HG03469 (cell line): ENCODE data around the gene SCYGR5.
"Not testable (repeated sequence)": the region's sequence is repeated elsewhere in the genome, so short reads cannot be mapped to it uniquely, and the experiment has no call there.

Source experiments
- ATAC-seq: cut with Tn5 transposase; IDR thresholded peaks from one replicate; pipeline ENCODE4 v1.9.1; 2021; ENCODE audit warnings: mild to moderate bottlenecking, moderate library complexity, moderate number of reproducible peaks; ENCODE audit not compliant: unreplicated experiment

Gene SCYGR5

GRCh38 chr2:227666631-227667170 is at the start of gene SCYGR5:
Gene SCYGR5 (plus strand): TSS chr2:227666804. CDS start chr2:227666804, 0 bp downstream.
- ATAC-seq, result not testable (repeated sequence)

- ATAC-seq, result no peak
These were observed 49.0 kb upstream of the SCYGR5 start, which contains the start of gene SCYGR4 for GRCh38 chr2:227617316-227618230. Gene SCYGR4 (plus strand): TSS chr2:227617498. CDS start chr2:227617498, 0 bp downstream.

GRCh38 chr2:227623226-227623625 is 43.4 kb upstream of the SCYGR5 start:
- no peak for ATAC-seq

GRCh38 chr2:227625420-227625819 is 41.2 kb upstream of the SCYGR5 start:
- no peak for ATAC-seq

- no peak for ATAC-seq
These were observed 39.9 kb upstream of the SCYGR5 start for GRCh38 chr2:227626580-227627151.

- peak; percentile 93 for ATAC-seq
These were observed 38.8 kb upstream of the SCYGR5 start for GRCh38 chr2:227627769-227628168.

GRCh38 chr2:227629435-227629834 is 37.2 kb upstream of the SCYGR5 start:
- ATAC-seq, result no peak

GRCh38 chr2:227630322-227630721 is 36.3 kb upstream of the SCYGR5 start:
- no peak for ATAC-seq

GRCh38 chr2:227632827-227633226 is 33.8 kb upstream of the SCYGR5 start:
- no peak for ATAC-seq

- ATAC-seq, result no peak
These were observed 32.4 kb upstream of the SCYGR5 start for GRCh38 chr2:227634201-227634600.

- no peak for ATAC-seq
These were observed 23.9 kb upstream of the SCYGR5 start for GRCh38 chr2:227642656-227643055.

- no peak for ATAC-seq
These were observed 22.5 kb upstream of the SCYGR5 start for GRCh38 chr2:227643990-227644551.

GRCh38 chr2:227653419-227653818 is 13.2 kb upstream of the SCYGR5 start:
- ATAC-seq, result no peak

GRCh38 chr2:227654426-227654825 is 12.2 kb upstream of the SCYGR5 start:
- no peak for ATAC-seq

- no peak for ATAC-seq
These were observed 11.2 kb upstream of the SCYGR5 start for GRCh38 chr2:227655454-227655853.

GRCh38 chr2:227657199-227657845 is 9.3 kb upstream of the SCYGR5 start:
- ATAC-seq, result no peak

- no peak for ATAC-seq
These were observed 5.5 kb upstream of the SCYGR5 start for GRCh38 chr2:227661025-227661649.

GRCh38 chr2:227661827-227662226 is 4.8 kb upstream of the SCYGR5 start:
- no peak for ATAC-seq

- no peak for ATAC-seq
These were observed 1.2 kb upstream of the SCYGR5 start for GRCh38 chr2:227665189-227665940.
